ENCODE results near the gene ZER1.

Gene ZER1

GRCh38 chr9:128771745-128772519, at the start of gene ZER1:
Gene ZER1, minus strand, starts transcription at chr9:128771927. Its CDS starts 16,362 bp downstream, at chr9:128755565.
- Histone ChIP-seq H3K9ac (ENCODE audit: low read length) (peak within 1 kb of the TSS; percentile 95), H3K4me1 (ENCODE audit: control insufficient read depth, insufficient read depth, low read length) (peaks cover 10% of the 10 kb centered on the region), H3K27me3 (replicated peaks; ENCODE audit: control insufficient read depth, insufficient read depth, low read length) (no peaks in the 10 kb centered on the region), H3K4me3 (ENCODE audit: low read length) (peak within 1 kb of the TSS; percentile 99), H3K36me3 (ENCODE audit: control insufficient read depth, insufficient read depth, low read length, severe bottlenecking) (peaks cover 5% of the 10 kb centered on the region), H3K9me3 (ENCODE audit: control insufficient read depth, low read length) (peaks cover 4% of the 10 kb centered on the region)
- DNase-seq (ENCODE audit: low read depth) = peak; percentile 97

GRCh38 chr9:128820665-128821583, 49.2 kb upstream of the ZER1 start:
- H3K27me3 ChIP-seq (replicated peaks; ENCODE audit: control insufficient read depth, insufficient read depth, low read length) = no peaks in the 10 kb centered on the region

GRCh38 chr9:128819716-128820664, 48.3 kb upstream of the ZER1 start:
- Histone ChIP-seq H3K36me3 (ENCODE audit: control insufficient read depth, insufficient read depth, low read length, severe bottlenecking) (peaks cover 26% of the 10 kb centered on the region), H3K4me3 (ENCODE audit: low read length) (peak overlapping the region; percentile 82), H3K4me1 (ENCODE audit: control insufficient read depth, insufficient read depth, low read length) (peaks cover 12% of the 10 kb centered on the region), H3K9ac (ENCODE audit: low read length) (peak overlapping the region; percentile 86), H3K27me3 (replicated peaks; ENCODE audit: control insufficient read depth, insufficient read depth, low read length) (no peaks in the 10 kb centered on the region), H3K9me3 (ENCODE audit: control insufficient read depth, low read length) (no peaks in the 10 kb centered on the region)
- DNase-seq (ENCODE audit: low read depth) = peak; percentile 46

More at GRCh38 chr9:128820665-128821583, 49.2 kb upstream of the ZER1 start:
- H3K9ac ChIP-seq (ENCODE audit: low read length) = no peak overlapping the region
- H3K4me1 ChIP-seq (ENCODE audit: control insufficient read depth, insufficient read depth, low read length) = peaks cover 12% of the 10 kb centered on the region
- no peak for DNase-seq (ENCODE audit: low read depth)
- no peaks in the 10 kb centered on the region for H3K9me3 ChIP-seq (ENCODE audit: control insufficient read depth, low read length)
- H3K4me3 ChIP-seq (ENCODE audit: low read length) = no peak overlapping the region
- H3K36me3 ChIP-seq (ENCODE audit: control insufficient read depth, insufficient read depth, low read length, severe bottlenecking) = peaks cover 36% of the 10 kb centered on the region

DNA sequence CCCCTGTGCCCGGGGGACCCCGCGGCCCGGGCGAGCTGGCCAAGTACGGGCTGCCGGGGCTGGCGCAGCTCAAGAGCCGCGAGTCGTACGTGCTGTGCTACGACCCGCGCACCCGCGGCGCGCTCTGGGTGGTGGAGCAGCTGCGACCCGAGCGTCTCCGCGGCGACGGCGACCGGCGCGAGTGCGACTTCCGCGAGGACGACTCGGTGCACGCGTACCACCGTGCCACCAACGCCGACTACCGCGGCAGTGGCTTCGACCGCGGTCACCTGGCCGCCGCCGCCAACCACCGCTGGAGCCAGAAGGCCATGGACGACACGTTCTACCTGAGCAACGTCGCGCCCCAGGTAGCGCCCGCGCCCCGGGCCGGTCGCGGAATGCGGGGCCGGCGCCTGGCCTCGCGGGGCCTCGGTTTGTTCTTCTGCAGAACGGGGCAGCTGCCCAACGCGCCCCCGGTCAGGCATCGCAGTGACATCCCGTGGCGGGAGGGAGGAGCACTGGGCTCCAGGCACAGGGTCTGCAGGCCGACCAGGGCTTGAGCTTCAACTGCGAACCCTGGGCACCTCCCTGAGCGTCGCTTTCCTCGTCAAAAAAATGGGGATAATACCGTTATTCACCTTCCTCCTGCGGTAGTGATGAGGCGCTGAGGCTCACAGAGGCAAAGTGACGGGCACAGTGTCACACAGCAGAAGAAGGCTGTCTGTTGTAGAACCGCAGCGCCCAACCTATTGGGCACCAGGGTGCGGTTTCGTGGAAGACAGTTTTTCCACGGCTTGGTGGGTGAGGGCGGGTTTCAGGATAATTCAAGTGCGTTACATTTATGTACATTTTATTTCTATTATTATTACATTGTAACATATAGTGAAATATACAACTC, 47.4 kb upstream of the ZER1 start:
- Histone ChIP-seq H3K9ac (ENCODE audit: low read length) (peak overlapping the region; percentile 86), H3K27me3 (replicated peaks; ENCODE audit: control insufficient read depth, insufficient read depth, low read length) (no peaks in the 10 kb centered on the region), H3K9me3 (ENCODE audit: control insufficient read depth, low read length) (no peaks in the 10 kb centered on the region), H3K4me1 (ENCODE audit: control insufficient read depth, insufficient read depth, low read length) (peaks cover 12% of the 10 kb centered on the region), H3K36me3 (ENCODE audit: control insufficient read depth, insufficient read depth, low read length, severe bottlenecking) (peaks cover 19% of the 10 kb centered on the region), H3K4me3 (ENCODE audit: low read length) (peak overlapping the region; percentile 82)
- DNase-seq (ENCODE audit: low read depth) = peak; percentile 42

GRCh38 chr9:128818099-128818838, 46.5 kb upstream of the ZER1 start, which contains the start of gene ENDOG:
Gene ENDOG, plus strand, starts transcription at chr9:128818500. Its CDS starts 185 bp downstream, at chr9:128818685.
- Histone ChIP-seq H3K9me3 (ENCODE audit: control insufficient read depth, low read length) (no peaks in the 10 kb centered on the region), H3K9ac (ENCODE audit: low read length) (peak within 1 kb of the TSS; percentile 86), H3K36me3 (ENCODE audit: control insufficient read depth, insufficient read depth, low read length, severe bottlenecking) (peaks cover 19% of the 10 kb centered on the region), H3K4me1 (ENCODE audit: control insufficient read depth, insufficient read depth, low read length) (peaks cover 12% of the 10 kb centered on the region), H3K4me3 (ENCODE audit: low read length) (peak within 1 kb of the TSS; percentile 82), H3K27me3 (replicated peaks; ENCODE audit: control insufficient read depth, insufficient read depth, low read length) (no peaks in the 10 kb centered on the region)
- peak; percentile 99 for DNase-seq (ENCODE audit: low read depth)

GRCh38 chr9:128810873-128811272, 39.1 kb upstream of the ZER1 start:
- no peak for DNase-seq (ENCODE audit: low read depth)
- H3K4me3 ChIP-seq (ENCODE audit: low read length) = no peak overlapping the region
- H3K9ac ChIP-seq (ENCODE audit: low read length) = no peak overlapping the region
- H3K9me3 ChIP-seq (ENCODE audit: control insufficient read depth, low read length) = no peaks in the 10 kb centered on the region
- no peaks in the 10 kb centered on the region for H3K27me3 ChIP-seq (replicated peaks; ENCODE audit: control insufficient read depth, insufficient read depth, low read length)
- no peaks in the 10 kb centered on the region for H3K4me1 ChIP-seq (ENCODE audit: control insufficient read depth, insufficient read depth, low read length)
- peaks cover 27% of the 10 kb centered on the region for H3K36me3 ChIP-seq (ENCODE audit: control insufficient read depth, insufficient read depth, low read length, severe bottlenecking)

GRCh38 chr9:128809831-128810230, 38.1 kb upstream of the ZER1 start:
- Histone ChIP-seq H3K4me3 (ENCODE audit: low read length) (no peak overlapping the region), H3K27me3 (replicated peaks; ENCODE audit: control insufficient read depth, insufficient read depth, low read length) (no peaks in the 10 kb centered on the region), H3K4me1 (ENCODE audit: control insufficient read depth, insufficient read depth, low read length) (no peaks in the 10 kb centered on the region), H3K9me3 (ENCODE audit: control insufficient read depth, low read length) (no peaks in the 10 kb centered on the region), H3K9ac (ENCODE audit: low read length) (no peak overlapping the region), H3K36me3 (ENCODE audit: control insufficient read depth, insufficient read depth, low read length, severe bottlenecking) (peaks cover 37% of the 10 kb centered on the region)
- DNase-seq (ENCODE audit: low read depth) = no peak

DNA sequence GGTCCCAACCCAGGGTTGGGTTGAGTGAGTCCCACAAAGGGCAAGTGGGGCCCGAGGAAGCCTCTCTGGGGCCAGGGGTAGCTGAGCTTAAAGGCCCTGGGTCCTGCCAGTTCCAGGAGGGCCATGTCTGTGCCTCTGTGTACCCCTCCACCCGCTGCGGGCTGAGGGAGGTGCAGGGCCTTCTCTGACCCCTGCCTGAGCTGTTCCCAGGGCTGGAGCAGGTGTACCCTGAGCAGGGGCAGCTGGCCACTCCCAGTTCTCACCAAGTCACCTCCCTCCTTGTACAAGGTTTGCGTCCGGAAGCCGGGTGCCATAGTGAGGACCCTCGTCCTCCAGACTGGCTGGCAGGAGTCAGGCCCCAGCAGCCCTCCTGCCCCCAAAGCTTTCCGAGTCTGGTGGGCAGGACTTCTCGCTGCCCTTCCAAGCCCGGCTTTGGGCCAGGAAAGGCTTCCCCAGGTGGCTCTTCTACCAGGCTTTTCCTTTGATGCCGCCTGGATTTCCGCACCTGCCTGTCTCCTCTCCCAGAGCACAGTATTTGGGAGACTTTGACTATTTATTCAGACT, 37.4 kb upstream of the ZER1 start:
- no peaks in the 10 kb centered on the region for H3K27me3 ChIP-seq (replicated peaks; ENCODE audit: control insufficient read depth, insufficient read depth, low read length)
- H3K9me3 ChIP-seq (ENCODE audit: control insufficient read depth, low read length) = no peaks in the 10 kb centered on the region
- H3K36me3 ChIP-seq (ENCODE audit: control insufficient read depth, insufficient read depth, low read length, severe bottlenecking) = peaks cover 39% of the 10 kb centered on the region
- H3K9ac ChIP-seq (ENCODE audit: low read length) = no peak overlapping the region
- H3K4me1 ChIP-seq (ENCODE audit: control insufficient read depth, insufficient read depth, low read length) = no peaks in the 10 kb centered on the region
- DNase-seq (ENCODE audit: low read depth) = no peak
- H3K4me3 ChIP-seq (ENCODE audit: low read length) = no peak overlapping the region

DNA sequence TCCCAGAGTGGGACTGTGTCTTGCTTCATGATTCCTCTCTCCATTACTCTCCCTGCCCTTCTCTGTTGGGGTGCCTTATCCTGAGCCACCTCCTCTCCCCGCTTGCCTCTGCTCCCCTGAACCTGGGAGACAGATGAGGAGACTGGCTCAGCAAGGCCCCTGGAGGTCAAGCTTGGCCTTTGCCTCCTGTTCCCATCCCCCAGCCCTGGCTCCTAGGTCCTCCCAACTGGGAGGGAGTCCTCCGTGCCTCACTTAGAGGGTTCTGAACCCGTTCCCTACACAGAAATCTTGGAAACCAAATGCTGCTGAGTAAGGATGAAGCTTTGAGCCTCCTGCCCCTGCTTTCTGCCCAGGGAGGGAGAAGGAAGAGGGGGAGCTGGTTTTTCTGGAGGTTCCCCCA, 36.8 kb upstream of the ZER1 start:
- Histone ChIP-seq H3K9me3 (ENCODE audit: control insufficient read depth, low read length) (no peaks in the 10 kb centered on the region), H3K36me3 (ENCODE audit: control insufficient read depth, insufficient read depth, low read length, severe bottlenecking) (peaks cover 44% of the 10 kb centered on the region)
- no peak for DNase-seq (ENCODE audit: low read depth)

More for the DNA sequence above, 36.8 kb upstream of the ZER1 start:
- Histone ChIP-seq H3K4me3 (ENCODE audit: low read length) (no peak overlapping the region), H3K4me1 (ENCODE audit: control insufficient read depth, insufficient read depth, low read length) (no peaks in the 10 kb centered on the region), H3K27me3 (replicated peaks; ENCODE audit: control insufficient read depth, insufficient read depth, low read length) (no peaks in the 10 kb centered on the region), H3K9ac (ENCODE audit: low read length) (no peak overlapping the region)

Measured in adipocyte (in vitro differentiated cells).